HG02885 (cell line): ENCODE results near the gene THRB.
A peak's percentile ranks its signal among the peaks of the same experiment; 100 is the strongest.

ENCODE experiments used
- ATAC-seq: cut with Tn5 transposase; IDR thresholded peaks from one replicate; pipeline ENCODE4 v1.9.1; 2021; ENCODE audit warnings: mild to moderate bottlenecking; ENCODE audit not compliant: unreplicated experiment, poor library complexity

Gene THRB

GRCh38 chr3:24199775-24200247, 294.8 kb downstream of the THRB start:
- no peak for ATAC-seq

- ATAC-seq: no peak
Observed at GRCh38 chr3:24199300-24199699, 295.4 kb downstream of the THRB start.

- no peak for ATAC-seq
Observed at GRCh38 chr3:24198728-24199127, 295.9 kb downstream of the THRB start.

DNA sequence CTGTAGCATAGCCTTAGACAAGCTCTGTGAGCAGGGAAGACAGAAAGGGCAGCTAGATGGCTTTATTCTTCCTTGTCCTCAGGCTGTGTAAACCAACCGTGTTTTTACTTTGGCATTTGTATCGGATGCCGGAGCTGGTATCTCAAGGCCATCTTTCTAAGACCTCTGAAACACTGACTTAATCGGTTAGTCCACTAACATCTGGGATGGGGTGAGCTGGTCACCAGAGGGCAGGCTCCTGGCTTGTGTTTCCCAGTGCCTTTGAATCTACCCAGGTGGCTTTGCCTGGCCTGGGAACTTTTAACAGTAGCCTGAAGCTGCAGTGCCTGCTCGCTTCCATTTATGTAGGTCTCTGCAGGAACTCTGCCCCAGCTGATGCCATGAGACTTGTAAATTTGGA, 296.8 kb downstream of the THRB start:
- no peak for ATAC-seq

DNA sequence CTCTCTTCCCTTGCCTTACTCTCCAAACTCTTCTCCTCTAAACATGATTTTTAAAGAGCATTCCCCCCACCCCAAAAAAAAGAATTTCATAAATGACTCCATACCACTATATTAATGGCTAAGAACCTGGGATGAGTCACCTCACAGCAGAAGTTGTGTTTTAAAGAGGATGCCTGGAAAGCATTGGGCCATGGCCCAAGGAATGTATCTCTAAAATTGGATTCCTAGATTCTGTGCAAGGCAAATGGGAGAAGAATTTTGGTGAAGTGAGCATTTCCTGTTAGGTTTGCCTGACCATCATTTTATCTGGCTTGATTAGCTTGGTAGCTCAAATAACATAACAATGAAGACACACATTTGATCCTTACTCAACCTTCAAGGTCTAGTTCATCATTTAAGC, 298.1 kb downstream of the THRB start:
- ATAC-seq: no peak

DNA sequence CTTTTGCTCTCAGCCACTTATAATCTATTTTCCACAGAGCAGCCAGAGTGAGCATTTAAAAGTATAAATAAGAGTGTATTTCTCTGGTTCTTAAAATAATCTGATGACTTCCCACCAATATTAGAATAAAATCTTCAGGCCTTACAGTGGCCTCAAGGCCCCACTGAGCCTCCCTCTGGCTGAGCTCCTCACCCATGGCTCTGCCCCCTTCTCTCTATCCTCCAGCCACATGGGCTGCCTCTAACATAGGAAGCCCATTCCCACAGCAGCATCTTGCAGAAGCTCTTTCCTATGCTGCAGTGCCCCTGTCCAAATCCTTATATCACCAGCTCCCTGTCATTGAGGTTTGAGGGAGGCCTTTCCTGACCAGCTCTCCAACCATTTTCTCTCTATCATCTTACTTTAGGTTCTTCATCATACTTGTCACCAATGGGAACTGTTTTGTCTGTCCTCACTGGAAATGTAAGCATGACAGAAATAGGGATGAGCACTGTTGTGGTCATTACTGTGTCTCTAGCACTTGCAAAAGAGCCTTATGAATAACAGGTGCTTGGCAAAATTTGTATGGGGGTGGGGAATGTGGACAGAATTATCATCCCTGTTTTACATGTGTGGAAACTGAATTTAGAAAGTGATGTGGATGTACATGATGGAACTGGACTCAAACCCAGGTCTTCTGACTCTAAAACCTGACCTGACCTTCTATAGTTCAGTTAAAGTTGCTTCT, 299.0 kb downstream of the THRB start:
- no peak for ATAC-seq

DNA sequence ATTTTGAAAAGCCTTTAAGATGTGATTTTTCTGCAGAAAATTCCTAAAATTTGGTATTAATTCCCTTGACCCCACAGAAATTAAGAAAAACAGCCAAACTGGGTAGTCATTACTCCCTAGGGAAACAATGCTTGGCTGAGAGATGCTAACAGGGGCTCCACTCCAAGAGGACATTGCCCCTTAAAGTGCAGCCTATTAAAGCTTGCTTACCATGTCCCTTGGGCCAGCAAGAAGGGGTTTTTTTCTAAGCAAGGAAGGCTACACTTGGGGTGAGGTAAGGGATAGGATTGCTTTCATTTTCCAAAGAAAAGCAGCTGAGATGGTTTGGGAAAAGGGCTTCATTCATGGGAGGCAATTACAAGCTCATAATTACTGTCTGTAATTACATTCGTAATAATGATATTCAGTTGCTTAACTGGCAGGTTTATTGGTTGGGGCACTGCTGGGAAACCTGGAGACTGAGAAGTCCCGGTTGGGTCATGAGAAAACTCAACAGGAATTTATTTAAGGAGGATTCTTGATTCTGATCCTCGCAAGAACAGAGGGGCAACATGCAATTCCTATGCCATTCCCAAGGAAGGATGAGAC, 302.1 kb downstream of the THRB start:
- no peak for ATAC-seq

- ATAC-seq: no peak
Observed at GRCh38 chr3:24191801-24192403, 302.7 kb downstream of the THRB start.

- ATAC-seq: no peak
Observed at GRCh38 chr3:24190256-24190655, 304.4 kb downstream of the THRB start.

GRCh38 chr3:24185738-24186384, 308.8 kb downstream of the THRB start:
- peak; percentile 95 for ATAC-seq

- no peak for ATAC-seq
Observed at GRCh38 chr3:24184528-24185176, 310.0 kb downstream of the THRB start.

GRCh38 chr3:24182756-24183155, 311.9 kb downstream of the THRB start:
- ATAC-seq: no peak

DNA sequence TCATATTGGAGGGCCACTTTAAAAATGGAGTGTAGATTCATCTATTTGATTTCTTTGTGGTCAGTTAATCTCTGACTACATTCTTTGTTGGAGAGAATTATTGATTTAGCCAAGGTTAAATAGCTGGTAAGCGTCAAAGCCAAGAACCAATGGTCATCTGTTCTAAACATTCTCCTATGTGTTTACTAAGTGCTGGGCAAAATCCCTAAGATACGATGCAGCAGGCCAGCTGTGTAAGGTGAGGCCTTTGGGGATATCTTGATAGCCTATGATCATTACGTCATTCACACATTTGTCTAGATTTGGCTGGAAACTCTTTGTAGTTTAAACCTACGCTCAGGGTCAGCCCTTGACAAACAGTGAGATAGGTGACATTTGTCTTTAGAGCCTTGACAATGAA, 313.4 kb downstream of the THRB start:
- ATAC-seq: no peak

DNA sequence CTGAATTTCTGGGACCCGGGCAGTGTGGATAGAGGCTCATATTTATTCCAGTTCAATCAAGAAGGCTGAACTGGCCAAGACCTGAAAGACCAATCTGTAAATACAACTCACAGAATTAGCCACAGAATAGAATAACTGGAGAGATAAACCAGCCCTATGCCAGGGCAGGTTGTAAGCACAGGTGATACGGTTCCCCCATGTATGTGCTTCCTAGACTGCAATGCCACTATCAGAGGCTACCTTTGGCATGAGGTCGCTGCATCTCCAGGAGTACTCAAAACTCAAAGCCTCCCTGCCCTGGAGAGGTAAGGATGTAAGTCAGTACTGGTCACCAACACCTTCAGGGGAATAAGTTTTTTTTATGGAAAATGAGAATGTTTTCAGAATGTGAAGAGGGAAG, 314.0 kb downstream of the THRB start:
- no peak for ATAC-seq

GRCh38 chr3:24177201-24177600, 317.4 kb downstream of the THRB start:
- ATAC-seq: no peak

- no peak for ATAC-seq
Observed at GRCh38 chr3:24174614-24175013, 320.0 kb downstream of the THRB start.

GRCh38 chr3:24168977-24169376, 325.7 kb downstream of the THRB start:
- ATAC-seq: peak; percentile 48

DNA sequence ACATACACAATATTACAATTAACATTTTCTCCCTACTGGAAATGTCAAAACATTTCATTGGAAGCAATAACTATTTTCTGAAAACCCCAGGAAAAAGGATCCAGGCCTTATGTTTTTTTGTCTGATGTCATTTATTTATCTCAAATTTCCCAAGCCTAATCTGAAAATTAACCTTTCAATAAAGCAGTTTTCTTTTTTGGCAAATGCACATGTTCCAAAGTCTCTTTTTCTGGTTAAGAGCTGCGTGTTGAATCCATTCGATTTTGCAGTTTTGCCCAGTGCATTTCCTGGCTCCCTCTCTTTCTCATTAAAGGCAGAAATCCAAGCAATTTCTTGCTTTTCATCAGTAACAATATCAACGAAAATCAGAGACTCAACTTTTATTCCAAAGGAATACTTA, 327.2 kb downstream of the THRB start:
- no peak for ATAC-seq

DNA sequence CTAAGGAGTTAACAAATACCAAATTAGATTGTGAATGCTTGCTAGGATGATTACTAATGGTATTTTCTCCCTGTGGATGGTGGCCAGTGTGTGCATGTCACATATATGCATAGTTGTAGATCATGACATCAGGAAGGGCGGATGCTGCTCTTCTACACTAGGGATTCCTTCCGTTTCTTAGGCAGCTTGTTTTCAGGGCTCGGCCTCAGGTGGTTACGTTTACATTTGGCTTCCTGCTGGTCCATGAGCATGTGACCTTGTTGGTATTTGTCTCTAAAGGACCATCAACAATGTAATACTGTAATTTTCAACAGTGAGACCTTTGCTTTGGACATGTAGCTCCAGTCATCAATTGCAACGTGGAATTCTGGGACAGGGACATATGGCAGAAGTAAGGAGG, 328.1 kb downstream of the THRB start:
- no peak for ATAC-seq

DNA sequence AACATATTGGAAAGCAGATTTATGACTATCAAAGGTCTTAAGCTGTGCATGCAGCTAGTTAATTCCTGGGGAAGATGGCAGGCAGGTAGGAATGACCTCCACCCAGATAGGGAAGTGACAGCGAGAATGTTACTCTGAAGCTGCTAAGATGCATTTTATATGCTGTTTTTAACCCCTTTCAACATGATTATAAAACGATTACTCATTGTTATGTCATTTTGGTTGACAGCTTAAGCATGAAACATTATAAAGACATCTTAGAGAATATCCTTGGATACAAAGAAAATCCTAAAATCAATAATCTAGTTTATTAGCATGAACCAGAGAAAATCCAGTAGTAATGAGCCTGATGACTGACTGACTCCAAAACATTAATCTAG, 329.1 kb downstream of the THRB start:
- ATAC-seq: no peak
